ENCODE data around the gene TEAD4. TPM values are rescaled to one million over a fixed set of nuclear protein-coding genes. Genes with fewer than 3 reads are reported as not detected.

Gene TEAD4
- total RNA-seq, 1 experiment from 2014 or later: 127 TPM

GRCh38 chr12:2986876-2987275, 27.7 kb downstream of the TEAD4 start:
- Histone ChIP-seq H3K79me1 (ENCODE audit: insufficient read depth, low read depth, low read length, poor library complexity, severe bottlenecking) (peaks cover 3% of the 10 kb centered on the region), H3K56ac (ENCODE audit: insufficient read length, low read depth, low read length) (no peak overlapping the region), H4K8ac (replicated peaks; ENCODE audit: insufficient read length, low read depth, low read length) (no peak overlapping the region), H2BK20ac (ENCODE audit: low read depth, low read length, poor library complexity, severe bottlenecking) (no peak overlapping the region), H2BK15ac (ENCODE audit: low read depth, low read length) (no peak overlapping the region), H3K9ac (ENCODE audit: extremely low read depth, insufficient read length, low read length) (no peak overlapping the region), H4K91ac (ENCODE audit: insufficient read length, low read depth, low read length) (no peak overlapping the region), H3K4me1 (ENCODE audit: insufficient read depth, low read length) (no peaks in the 10 kb centered on the region; the same call in 1 of the 2 replicates), H4K20me1 (ENCODE audit: control insufficient read depth, insufficient read depth, insufficient read length) (peaks cover 3% of the 10 kb centered on the region), H3T11ph (ENCODE audit: low read length) (no peak overlapping the region), H3K4ac (ENCODE audit: low read depth, low read length) (no peak overlapping the region), H3K4me2 (ENCODE audit: insufficient read depth, insufficient read length, low read length) (no peak overlapping the region), H3K14ac (ENCODE audit: insufficient read depth, low read length) (no peak overlapping the region), H3K79me2 (ENCODE audit: insufficient read depth, low read length) (peaks cover 16% of the 10 kb centered on the region; the same call in 1 of the 2 replicates), H3K9me3 (ENCODE audit: control insufficient read depth, low read depth, low read length) (no peaks in the 10 kb centered on the region), H3K23me2 (ENCODE audit: insufficient read length, low read depth, low read length, poor library complexity, severe bottlenecking) (no peaks in the 10 kb centered on the region), H4K5ac (ENCODE audit: insufficient read length, low read depth, low read length) (no peak overlapping the region), H3K27me3 (ENCODE audit: insufficient read depth, low read length) (no peaks in the 10 kb centered on the region), H2AK5ac (ENCODE audit: insufficient read length, low read length) (no peak overlapping the region), H2BK12ac (ENCODE audit: insufficient read length, low read depth, low read length) (no peak overlapping the region), H2AFZ (ENCODE audit: low read length) (no peak overlapping the region), H3K23ac (ENCODE audit: insufficient read length, low read depth, low read length) (no peak overlapping the region), H2BK5ac (ENCODE audit: insufficient read length, low read length) (no peak overlapping the region), H3K27ac (ENCODE audit: insufficient read length, low read depth, low read length) (no peak overlapping the region), H3K18ac (ENCODE audit: insufficient read length, low read depth, low read length) (no peak overlapping the region), H2BK120ac (ENCODE audit: low read depth, low read length, poor library complexity, severe bottlenecking) (no peak overlapping the region)
- Mint-ChIP-seq H3K27me3 (ENCODE audit: low read depth) (no peaks in the 10 kb centered on the region), H3K9me3 (peaks cover 7 to 15% of the 10 kb centered on the region in 2 experiments), H3K36me3 (ENCODE audit: insufficient read depth in 1 of 3, low read depth in 3 of 3) (peaks cover 30 to 42% (median 31%) of the 10 kb centered on the region in 3 experiments), H3K4me3 (no peak overlapping the region), H3K27ac (peak overlapping the region in 1 of 3 experiments; percentile 67; a peak in 3 of 7 replicates), H3K4me1 (peaks cover 9 to 14% of the 10 kb centered on the region in 2 experiments)
- no peak for TF ChIP-seq CTCF (conservative IDR thresholded peaks at IDR 0.05)
- DNase-seq: no peak
- no CpG with 5 or more reads among the region's 3 CpGs for WGBS (ENCODE audit: extremely low coverage, insufficient read length, low lambda C conversion rate)
